ENCODE measurements around the gene SMYD3.

GRCh38 chr1:246110343-246111219 lies 396.5 kb downstream of the SMYD3 start:
- TF ChIP-seq, protein P1, sequence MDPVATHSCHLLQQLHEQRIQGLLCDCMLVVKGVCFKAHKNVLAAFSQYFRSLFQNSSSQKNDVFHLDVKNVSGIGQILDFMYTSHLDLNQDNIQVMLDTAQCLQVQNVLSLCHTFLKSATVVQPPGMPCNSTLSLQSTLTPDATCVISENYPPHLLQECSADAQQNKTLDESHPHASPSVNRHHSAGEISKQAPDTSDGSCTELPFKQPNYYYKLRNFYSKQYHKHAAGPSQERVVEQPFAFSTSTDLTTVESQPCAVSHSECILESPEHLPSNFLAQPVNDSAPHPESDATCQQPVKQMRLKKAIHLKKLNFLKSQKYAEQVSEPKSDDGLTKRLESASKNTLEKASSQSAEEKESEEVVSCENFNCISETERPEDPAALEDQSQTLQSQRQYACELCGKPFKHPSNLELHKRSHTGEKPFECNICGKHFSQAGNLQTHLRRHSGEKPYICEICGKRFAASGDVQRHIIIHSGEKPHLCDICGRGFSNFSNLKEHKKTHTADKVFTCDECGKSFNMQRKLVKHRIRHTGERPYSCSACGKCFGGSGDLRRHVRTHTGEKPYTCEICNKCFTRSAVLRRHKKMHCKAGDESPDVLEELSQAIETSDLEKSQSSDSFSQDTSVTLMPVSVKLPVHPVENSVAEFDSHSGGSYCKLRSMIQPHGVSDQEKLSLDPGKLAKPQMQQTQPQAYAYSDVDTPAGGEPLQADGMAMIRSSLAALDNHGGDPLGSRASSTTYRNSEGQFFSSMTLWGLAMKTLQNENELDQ (tag by site-specific recombination; IDR thresholded peaks at IDR 0.05; ENCODE audit: low read depth), result no peak
- TF ChIP-seq BCL11A (tag by site-specific recombination; IDR thresholded peaks at IDR 0.05; ENCODE audit: low read depth), result no peak
- no peak for TF ChIP-seq ZNF140 (tag by site-specific recombination; IDR thresholded peaks at IDR 0.05)
